NB4 (cell line): ENCODE results near the gene CTCF.

Source experiments
- DNase-seq: peaks from one replicate; pipeline ENCODE4 v3.0.0; 2010; ENCODE audit warnings: low read depth
- H3K4me3 ChIP-seq: one replicate; pipeline ENCODE4 v1.5.1; 2011; ENCODE audit warnings: mild to moderate bottlenecking, low read depth, low read length, moderate library complexity
- CTCF ChIP-seq: IDR thresholded peaks from one replicate; pipeline ENCODE4 v1.5.1; 2012; ENCODE audit warnings: low read depth, low read length
- MYC ChIP-seq: IDR thresholded peaks from 2 replicates; pipeline ENCODE4 v1.6.1; 2011; ENCODE audit warnings: low read depth, low read length
- POLR2A ChIP-seq: IDR thresholded peaks from 2 replicates; pipeline ENCODE4 v1.6.1; 2011; ENCODE audit warnings: mild to moderate bottlenecking; ENCODE audit not compliant: insufficient read length; ENCODE audit errors: extremely low read depth
- TF ChIP-seq, protein P1 (sequence below): IDR thresholded peaks from 2 replicates; pipeline ENCODE4 v1.6.1; 2011; ENCODE audit warnings: low read depth, low read length

CTCF gene

GRCh38 chr16:67613808-67614207 is 51.5 kb downstream of the CTCF start:
- TF ChIP-seq, protein P1, sequence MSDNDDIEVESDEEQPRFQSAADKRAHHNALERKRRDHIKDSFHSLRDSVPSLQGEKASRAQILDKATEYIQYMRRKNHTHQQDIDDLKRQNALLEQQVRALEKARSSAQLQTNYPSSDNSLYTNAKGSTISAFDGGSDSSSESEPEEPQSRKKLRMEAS: no peak
- TF ChIP-seq POLR2A (no peak), MYC (no peak), CTCF (peak; percentile 46)
- DNase-seq: peak; percentile 28

GRCh38 chr16:67628216-67628615 is 65.9 kb downstream of the CTCF start:
- no peak overlapping the region for H3K4me3 ChIP-seq
- DNase-seq: no peak
- TF ChIP-seq MYC (no peak), POLR2A (no peak), CTCF (no peak)
- TF ChIP-seq, protein P1: no peak

More at GRCh38 chr16:67613808-67614207, 51.5 kb downstream of the CTCF start:
- H3K4me3 ChIP-seq: no peak overlapping the region

DNA sequence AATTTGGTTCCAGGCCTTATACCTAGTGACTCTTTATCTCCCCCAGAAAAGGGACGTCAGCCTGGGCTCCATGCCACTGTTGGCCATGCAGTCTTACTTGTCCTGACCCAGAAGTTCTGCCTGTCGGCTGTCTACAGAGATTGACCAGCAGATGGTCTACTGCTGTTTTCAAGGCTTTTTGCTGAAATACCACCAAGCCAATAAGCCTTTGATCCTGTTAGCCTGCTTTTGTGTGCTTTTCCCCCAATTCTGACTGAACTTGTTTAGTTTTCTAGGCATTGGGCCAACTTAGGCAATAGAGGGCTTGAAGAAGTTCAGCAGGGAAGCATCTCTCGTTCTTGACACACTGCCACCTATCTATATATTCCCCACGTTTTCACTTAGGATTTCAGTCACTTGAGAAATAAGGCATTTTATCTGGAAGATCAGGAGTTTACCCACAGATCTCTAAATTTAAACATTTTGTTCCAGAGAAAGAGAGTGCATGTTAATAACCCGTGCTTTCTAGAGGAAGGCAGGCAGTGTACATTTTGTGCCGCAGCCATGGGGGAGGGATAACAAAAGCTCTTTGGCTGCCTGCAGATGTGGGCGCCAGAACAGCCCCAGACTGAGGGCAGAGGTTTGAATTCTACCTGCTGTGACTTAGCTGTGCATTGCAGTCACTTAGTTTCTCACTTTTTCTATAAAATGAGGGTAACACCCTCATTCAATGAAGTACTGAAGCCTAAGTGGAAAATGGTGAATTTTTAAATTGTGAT is 70.3 kb downstream of the CTCF start:
- H3K4me3 ChIP-seq: no peak overlapping the region
- TF ChIP-seq CTCF (no peak), POLR2A (no peak), MYC (no peak)
- TF ChIP-seq, protein P1: no peak
- no peak for DNase-seq

- no peak overlapping the region for H3K4me3 ChIP-seq
- no peak for DNase-seq
- TF ChIP-seq POLR2A: no peak
- TF ChIP-seq, protein P1: no peak
- no peak for TF ChIP-seq CTCF
- no peak for TF ChIP-seq MYC
These were observed 74.4 kb downstream of the CTCF start for GRCh38 chr16:67636713-67637112.

DNA sequence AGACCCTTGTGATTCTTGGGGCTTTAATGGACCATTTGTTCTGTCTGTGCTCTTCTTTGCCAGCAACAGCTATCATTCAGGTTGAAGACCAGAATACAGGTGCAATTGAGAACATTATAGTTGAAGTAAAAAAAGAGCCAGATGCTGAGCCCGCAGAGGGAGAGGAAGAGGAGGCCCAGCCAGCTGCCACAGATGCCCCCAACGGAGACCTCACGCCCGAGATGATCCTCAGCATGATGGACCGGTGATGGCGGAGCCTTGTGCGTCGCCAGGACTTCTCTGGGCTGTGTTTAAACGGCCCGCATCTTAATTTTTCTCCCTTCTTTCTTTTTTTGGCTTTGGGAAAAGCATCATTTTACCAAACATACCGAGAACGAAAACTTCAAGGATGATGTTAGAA is 75.3 kb downstream of the CTCF start:
- no peak overlapping the region for H3K4me3 ChIP-seq
- DNase-seq: no peak
- TF ChIP-seq MYC (no peak), POLR2A (no peak), CTCF (no peak)
- TF ChIP-seq, protein P1: no peak
